SK-N-SH treated with all-trans-retinoic acid at 6 μM for 48 hours (cell line): ENCODE data around the gene WRAP73.

ENCODE experiments used
- ATAC-seq: fragments of 200-7000 bp; cut with Tn5 transposase; 3 replicates; pipeline ENCODE4 v1.9.1; 2020; ENCODE audit warnings: mild to moderate bottlenecking, moderate library complexity
- BACH2 ChIP-seq: fragments of 250-450 bp; sonication (Bioruptor Pico); IDR thresholded peaks from 2 replicates; pipeline ENCODE4 v1.9.0; 2021; ENCODE audit warnings: mild to moderate bottlenecking, borderline replicate concordance
- CREB5 ChIP-seq: fragments of 250-450 bp; sonication (Bioruptor Pico); IDR thresholded peaks from 2 replicates; pipeline ENCODE4 v1.5.1; 2020; ENCODE audit warnings: low read depth, mild to moderate bottlenecking, moderate library complexity
- CSDC2 ChIP-seq: fragments of 250-450 bp; sonication (Bioruptor Pico); IDR thresholded peaks from 2 replicates; pipeline ENCODE4 v1.5.0; 2020; ENCODE audit warnings: mild to moderate bottlenecking, moderate library complexity
- ESRRG ChIP-seq: fragments of 250-450 bp; sonication (Bioruptor Pico); IDR thresholded peaks from 2 replicates; pipeline ENCODE4 v1.6.1; 2021; ENCODE audit warnings: mild to moderate bottlenecking
- ISL1 ChIP-seq: fragments of 250-450 bp; sonication (Bioruptor Pico); IDR thresholded peaks from 2 replicates; pipeline ENCODE4 v2.1.2; 2022; ENCODE audit warnings: mild to moderate bottlenecking, moderate library complexity
- OSR1 ChIP-seq: fragments of 250-450 bp; sonication (Bioruptor Pico); IDR thresholded peaks from 2 replicates; pipeline ENCODE4 v1.8.0; 2022; ENCODE audit warnings: moderate library complexity, mild to moderate bottlenecking, inconsistent platforms
- RARB ChIP-seq: fragments of 250-450 bp; sonication (Bioruptor Pico); IDR thresholded peaks from 2 replicates; pipeline ENCODE4 v1.8.0; 2021; ENCODE audit warnings: mild to moderate bottlenecking, moderate library complexity
- SNAI2 ChIP-seq: fragments of 250-450 bp; sonication (Bioruptor Pico); IDR thresholded peaks from 2 replicates; pipeline ENCODE4 v1.5.0; 2020; ENCODE audit warnings: mild to moderate bottlenecking, moderate library complexity
- TOX ChIP-seq: fragments of 250-450 bp; sonication (Bioruptor Pico); IDR thresholded peaks from 2 replicates; pipeline ENCODE4 v1.8.0; 2021; ENCODE audit warnings: mild to moderate bottlenecking, moderate library complexity, borderline replicate concordance
- ZFP3 ChIP-seq: fragments of 250-450 bp; sonication (Bioruptor Pico); IDR thresholded peaks from 2 replicates; pipeline ENCODE4 v1.5.0; 2020; ENCODE audit warnings: mild to moderate bottlenecking, moderate library complexity
- ZFP30 ChIP-seq: fragments of 450-650 bp; formaldehyde crosslinking; IDR thresholded peaks from 2 replicates; pipeline ENCODE4 v1.5.0; 2022; ENCODE audit warnings: mild to moderate bottlenecking, moderate library complexity
- ZNF565 ChIP-seq: fragments of 450-650 bp; formaldehyde crosslinking; conservative IDR thresholded peaks from 2 replicates; pipeline ENCODE4 v1.5.0; 2020; ENCODE audit warnings: low read depth, mild to moderate bottlenecking, moderate library complexity
- ZNF70 ChIP-seq: fragments of 450-650 bp; formaldehyde crosslinking; IDR thresholded peaks from 2 replicates; pipeline ENCODE4 v1.5.0; 2020; ENCODE audit warnings: mild to moderate bottlenecking, moderate library complexity
- ZNF8 ChIP-seq: fragments of 450-650 bp; formaldehyde crosslinking; IDR thresholded peaks from 2 replicates; pipeline ENCODE4 v1.5.0; 2020; ENCODE audit warnings: mild to moderate bottlenecking, moderate library complexity
- TF ChIP-seq, protein P1 (sequence below): fragments of 250-450 bp; sonication (Bioruptor Pico); IDR thresholded peaks from 2 replicates; pipeline ENCODE4 v1.5.0; 2020; ENCODE audit warnings: mild to moderate bottlenecking, moderate library complexity
- TF ChIP-seq, protein P2 (sequence below): fragments of 250-450 bp; sonication (Bioruptor Pico); IDR thresholded peaks from 2 replicates; pipeline ENCODE4 v1.8.0; 2020; ENCODE audit warnings: mild to moderate bottlenecking, moderate library complexity, borderline replicate concordance
- TF ChIP-seq, protein P3 (sequence below): fragments of 250-450 bp; sonication (Bioruptor Pico); IDR thresholded peaks from 2 replicates; pipeline ENCODE4 v1.5.1; 2021; ENCODE audit warnings: mild to moderate bottlenecking, moderate library complexity

WRAP73 gene

DNA sequence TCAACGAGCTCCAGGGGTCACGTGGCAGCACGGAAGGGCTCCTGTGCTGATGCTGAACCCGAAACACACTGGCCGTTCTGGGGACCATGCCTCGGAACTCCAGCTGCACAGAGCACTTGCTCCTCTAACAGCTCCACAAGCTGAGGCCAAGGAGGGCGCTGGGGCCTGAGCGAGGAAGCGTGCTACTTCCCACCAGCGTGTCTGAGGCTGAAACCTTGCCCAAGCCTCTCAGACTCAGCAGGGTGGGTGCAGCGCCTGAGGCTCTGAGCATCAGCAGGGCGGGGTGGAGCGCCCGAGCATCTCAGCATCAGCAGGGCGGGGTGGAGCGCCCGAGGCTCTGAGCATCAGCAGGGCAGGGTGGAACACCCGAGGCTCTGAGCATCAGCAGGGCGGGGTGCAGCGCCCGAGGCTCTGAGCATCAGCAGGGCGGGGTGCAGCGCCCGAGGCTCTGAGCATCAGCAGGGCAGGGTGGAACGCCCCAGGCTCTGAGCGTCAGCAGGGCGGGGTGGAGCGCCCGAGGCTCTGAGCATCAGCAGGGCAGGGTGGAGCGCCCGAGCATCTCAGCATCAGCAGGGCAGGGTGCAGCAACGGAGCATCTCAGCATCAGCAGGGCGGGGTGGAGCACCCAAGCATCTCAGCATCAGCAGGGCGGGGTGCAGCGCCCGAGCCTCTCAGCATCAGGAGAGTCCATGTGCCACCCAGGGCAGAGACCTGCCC, 9.6 kb downstream of the WRAP73 start:
- TF ChIP-seq CREB5 (CRISPR knock-in tag) (no peak), ZNF8 (CRISPR knock-in tag) (no peak), ZFP30 (CRISPR knock-in tag) (no peak), TOX (CRISPR knock-in tag) (no peak), ZNF70 (CRISPR knock-in tag) (no peak), ZNF565 (CRISPR knock-in tag) (no peak), OSR1 (CRISPR knock-in tag) (no peak), ESRRG (CRISPR knock-in tag) (no peak), SNAI2 (CRISPR knock-in tag) (no peak), BACH2 (CRISPR knock-in tag) (no peak), ZFP3 (CRISPR knock-in tag) (no peak), CSDC2 (CRISPR knock-in tag) (no peak)
- TF ChIP-seq, protein P1, sequence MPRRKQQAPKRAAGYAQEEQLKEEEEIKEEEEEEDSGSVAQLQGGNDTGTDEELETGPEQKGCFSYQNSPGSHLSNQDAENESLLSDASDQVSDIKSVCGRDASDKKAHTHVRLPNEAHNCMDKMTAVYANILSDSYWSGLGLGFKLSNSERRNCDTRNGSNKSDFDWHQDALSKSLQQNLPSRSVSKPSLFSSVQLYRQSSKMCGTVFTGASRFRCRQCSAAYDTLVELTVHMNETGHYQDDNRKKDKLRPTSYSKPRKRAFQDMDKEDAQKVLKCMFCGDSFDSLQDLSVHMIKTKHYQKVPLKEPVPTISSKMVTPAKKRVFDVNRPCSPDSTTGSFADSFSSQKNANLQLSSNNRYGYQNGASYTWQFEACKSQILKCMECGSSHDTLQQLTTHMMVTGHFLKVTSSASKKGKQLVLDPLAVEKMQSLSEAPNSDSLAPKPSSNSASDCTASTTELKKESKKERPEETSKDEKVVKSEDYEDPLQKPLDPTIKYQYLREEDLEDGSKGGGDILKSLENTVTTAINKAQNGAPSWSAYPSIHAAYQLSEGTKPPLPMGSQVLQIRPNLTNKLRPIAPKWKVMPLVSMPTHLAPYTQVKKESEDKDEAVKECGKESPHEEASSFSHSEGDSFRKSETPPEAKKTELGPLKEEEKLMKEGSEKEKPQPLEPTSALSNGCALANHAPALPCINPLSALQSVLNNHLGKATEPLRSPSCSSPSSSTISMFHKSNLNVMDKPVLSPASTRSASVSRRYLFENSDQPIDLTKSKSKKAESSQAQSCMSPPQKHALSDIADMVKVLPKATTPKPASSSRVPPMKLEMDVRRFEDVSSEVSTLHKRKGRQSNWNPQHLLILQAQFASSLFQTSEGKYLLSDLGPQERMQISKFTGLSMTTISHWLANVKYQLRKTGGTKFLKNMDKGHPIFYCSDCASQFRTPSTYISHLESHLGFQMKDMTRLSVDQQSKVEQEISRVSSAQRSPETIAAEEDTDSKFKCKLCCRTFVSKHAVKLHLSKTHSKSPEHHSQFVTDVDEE (CRISPR knock-in tag): no peak
- TF ChIP-seq, protein P2, sequence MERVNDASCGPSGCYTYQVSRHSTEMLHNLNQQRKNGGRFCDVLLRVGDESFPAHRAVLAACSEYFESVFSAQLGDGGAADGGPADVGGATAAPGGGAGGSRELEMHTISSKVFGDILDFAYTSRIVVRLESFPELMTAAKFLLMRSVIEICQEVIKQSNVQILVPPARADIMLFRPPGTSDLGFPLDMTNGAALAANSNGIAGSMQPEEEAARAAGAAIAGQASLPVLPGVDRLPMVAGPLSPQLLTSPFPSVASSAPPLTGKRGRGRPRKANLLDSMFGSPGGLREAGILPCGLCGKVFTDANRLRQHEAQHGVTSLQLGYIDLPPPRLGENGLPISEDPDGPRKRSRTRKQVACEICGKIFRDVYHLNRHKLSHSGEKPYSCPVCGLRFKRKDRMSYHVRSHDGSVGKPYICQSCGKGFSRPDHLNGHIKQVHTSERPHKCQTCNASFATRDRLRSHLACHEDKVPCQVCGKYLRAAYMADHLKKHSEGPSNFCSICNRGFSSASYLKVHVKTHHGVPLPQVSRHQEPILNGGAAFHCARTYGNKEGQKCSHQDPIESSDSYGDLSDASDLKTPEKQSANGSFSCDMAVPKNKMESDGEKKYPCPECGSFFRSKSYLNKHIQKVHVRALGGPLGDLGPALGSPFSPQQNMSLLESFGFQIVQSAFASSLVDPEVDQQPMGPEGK (CRISPR knock-in tag): no peak
- TF ChIP-seq, protein P3, sequence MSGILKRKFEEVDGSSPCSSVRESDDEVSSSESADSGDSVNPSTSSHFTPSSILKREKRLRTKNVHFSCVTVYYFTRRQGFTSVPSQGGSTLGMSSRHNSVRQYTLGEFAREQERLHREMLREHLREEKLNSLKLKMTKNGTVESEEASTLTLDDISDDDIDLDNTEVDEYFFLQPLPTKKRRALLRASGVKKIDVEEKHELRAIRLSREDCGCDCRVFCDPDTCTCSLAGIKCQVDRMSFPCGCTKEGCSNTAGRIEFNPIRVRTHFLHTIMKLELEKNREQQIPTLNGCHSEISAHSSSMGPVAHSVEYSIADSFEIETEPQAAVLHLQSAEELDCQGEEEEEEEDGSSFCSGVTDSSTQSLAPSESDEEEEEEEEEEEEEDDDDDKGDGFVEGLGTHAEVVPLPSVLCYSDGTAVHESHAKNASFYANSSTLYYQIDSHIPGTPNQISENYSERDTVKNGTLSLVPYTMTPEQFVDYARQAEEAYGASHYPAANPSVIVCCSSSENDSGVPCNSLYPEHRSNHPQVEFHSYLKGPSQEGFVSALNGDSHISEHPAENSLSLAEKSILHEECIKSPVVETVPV (CRISPR knock-in tag): no peak
- ATAC-seq: no peak

DNA sequence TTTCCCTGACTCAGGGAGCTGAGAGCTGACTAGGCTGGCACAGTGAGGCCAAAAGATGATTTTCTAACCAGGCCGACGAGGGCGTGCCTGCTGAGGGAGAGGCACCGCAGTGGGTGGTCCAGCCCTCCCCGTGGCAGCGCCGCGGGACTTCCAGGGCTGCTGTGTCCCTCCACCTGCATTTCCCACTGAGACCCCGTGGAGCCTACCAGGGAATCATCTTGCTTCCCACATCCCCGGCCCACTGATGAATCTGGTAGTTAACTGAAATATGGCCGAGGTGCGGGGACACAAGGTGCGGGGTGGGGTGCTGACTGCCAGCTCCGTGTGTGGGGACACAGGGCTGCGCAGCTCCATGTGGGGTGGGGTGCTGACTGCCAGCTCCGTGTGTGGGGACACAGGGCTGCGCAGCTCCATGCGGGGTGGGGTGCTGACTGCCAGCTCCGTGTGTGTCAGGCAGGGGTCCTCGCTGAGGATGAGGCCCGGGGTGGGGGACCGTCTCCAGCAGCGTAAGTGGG, 10.4 kb downstream of the WRAP73 start:
- TF ChIP-seq, protein P1 (CRISPR knock-in tag): no peak
- no peak for TF ChIP-seq ISL1 (CRISPR knock-in tag)
- no peak for TF ChIP-seq RARB (CRISPR knock-in tag)
- no peak for TF ChIP-seq ZFP3 (CRISPR knock-in tag)
- TF ChIP-seq, protein P2 (CRISPR knock-in tag): no peak
- no peak for TF ChIP-seq ZNF70 (CRISPR knock-in tag)
- ATAC-seq: no peak
